GM12892 (cell line): ENCODE data around the gene LHCGR.
"Not testable (repeated sequence)": the region's sequence is repeated elsewhere in the genome, so short reads cannot be mapped to it uniquely, and the experiment has no call there.

Experiments
- DNase-seq: peaks from one replicate; pipeline ENCODE4 v3.0.0; 2011; ENCODE audit not compliant: insufficient read length
- FAIRE-seq: peaks from 2 replicates; lab custom pipeline; 2011; peaks lifted over from hg19 to GRCh38; lab: Jason Lieb, UNC
- POLR2A ChIP-seq: IDR thresholded peaks from 2 replicates; pipeline ENCODE4 v1.6.1; 2011; ENCODE audit warnings: low read depth, low read length, control low read depth
- POLR2AphosphoS5 ChIP-seq: IDR thresholded peaks from 2 replicates; pipeline ENCODE4 v1.6.1; 2011; ENCODE audit warnings: low read depth, low read length, control low read depth
- TAF1 ChIP-seq: IDR thresholded peaks from 2 replicates; pipeline ENCODE4 v1.6.1; 2011; ENCODE audit warnings: low read depth, mild to moderate bottlenecking, control low read depth, low read length, borderline replicate concordance

Gene LHCGR

GRCh38 chr2:48715956-48716355 lies 39.6 kb downstream of the LHCGR start:
- no peak for FAIRE-seq
- no peak for DNase-seq
- no peak for TF ChIP-seq POLR2AphosphoS5
- TF ChIP-seq TAF1, result no peak
- TF ChIP-seq POLR2A, result no peak

- FAIRE-seq (no peak), DNase-seq (no peak)
- no peak for TF ChIP-seq POLR2AphosphoS5
- TF ChIP-seq POLR2A, result no peak
- no peak for TF ChIP-seq TAF1
These were observed 40.3 kb downstream of the LHCGR start for GRCh38 chr2:48715042-48715899.

GRCh38 chr2:48714245-48714644 lies 41.3 kb downstream of the LHCGR start:
- DNase-seq (no peak), FAIRE-seq (no peak)
- TF ChIP-seq POLR2AphosphoS5 (no peak), TAF1 (no peak)

- TF ChIP-seq POLR2A (no peak), POLR2AphosphoS5 (no peak), TAF1 (no peak)
- no peak for FAIRE-seq
These were observed 41.9 kb downstream of the LHCGR start for GRCh38 chr2:48713647-48714046.

GRCh38 chr2:48712151-48712550 lies 43.4 kb downstream of the LHCGR start:
- FAIRE-seq (no peak), DNase-seq (no peak)
- TF ChIP-seq POLR2A (no peak), POLR2AphosphoS5 (no peak), TAF1 (no peak)

More at GRCh38 chr2:48713647-48714046, 41.9 kb downstream of the LHCGR start:
- no peak for DNase-seq

GRCh38 chr2:48711343-48711742 lies 44.2 kb downstream of the LHCGR start:
- no peak for TF ChIP-seq TAF1
- TF ChIP-seq POLR2A, result no peak
- no peak for TF ChIP-seq POLR2AphosphoS5
- DNase-seq (no peak), FAIRE-seq (no peak)

- TF ChIP-seq POLR2AphosphoS5 (no peak), TAF1 (no peak), POLR2A (no peak)
- no peak for FAIRE-seq
- DNase-seq, result no peak
These were observed 46.2 kb downstream of the LHCGR start for GRCh38 chr2:48709096-48710034.

GRCh38 chr2:48707466-48707865 lies 48.1 kb downstream of the LHCGR start:
- no peak for DNase-seq
- FAIRE-seq, result no peak

GRCh38 chr2:48703621-48704020 lies 51.9 kb downstream of the LHCGR start:
- not testable (repeated sequence) for DNase-seq, FAIRE-seq

More at GRCh38 chr2:48707466-48707865, 48.1 kb downstream of the LHCGR start:
- TF ChIP-seq POLR2A (no peak), POLR2AphosphoS5 (no peak), TAF1 (no peak)

- DNase-seq (no peak), FAIRE-seq (no peak)
- no peak for TF ChIP-seq POLR2AphosphoS5
- TF ChIP-seq TAF1, result no peak
- TF ChIP-seq POLR2A, result no peak
These were observed 56.1 kb downstream of the LHCGR start for GRCh38 chr2:48699348-48699930.

GRCh38 chr2:48696881-48697280 lies 58.6 kb downstream of the LHCGR start:
- FAIRE-seq (no peak), DNase-seq (no peak)
- TF ChIP-seq POLR2A (no peak), POLR2AphosphoS5 (no peak), TAF1 (no peak)

- no peak for TF ChIP-seq TAF1
- TF ChIP-seq POLR2AphosphoS5, result no peak
- no peak for FAIRE-seq
- no peak for DNase-seq
These were observed 59.5 kb downstream of the LHCGR start for GRCh38 chr2:48695991-48696390.
